HepG2 (cell line): Measurements from ENCODE around the gene PIP4K2C.

Experiments used
- PCBP2 ChIP-seq: fragments of 200-400 bp; formaldehyde crosslinking; optimal IDR thresholded peaks from 2 replicates; pipeline ENCODE3; 2018; ENCODE audit warnings: low read length, low read depth; ENCODE audit not compliant: poor library complexity, severe bottlenecking
- ZBTB1 ChIP-seq: sonication (generic); formaldehyde crosslinking; IDR thresholded peaks from 2 replicates; pipeline ENCODE4 v1.4.0; 2020; ENCODE audit warnings: missing genetic modification reagents, borderline replicate concordance
- ZNF274 ChIP-seq: sonication (generic); formaldehyde crosslinking; IDR thresholded peaks from 2 replicates; pipeline ENCODE4 v1.5.1; 2020; ENCODE audit warnings: mild to moderate bottlenecking, missing genetic modification reagents

- TF ChIP-seq ZNF274 (CRISPR knock-in tag): no peak
- TF ChIP-seq PCBP2: no peak
- TF ChIP-seq ZBTB1: no peak
Measured at GRCh38 chr12:57551637-57552305, 39.2 kb upstream of the PIP4K2C start.
